Neural progenitor cell (in vitro differentiated cells): ENCODE measurements around the gene IQSEC1. TPM values are rescaled to one million over a fixed set of nuclear protein-coding genes. Genes with fewer than 3 reads are reported as not detected.

Source experiments
- DNase-seq: peaks from one replicate; pipeline ENCODE4 v3.0.0-alpha.2; 2016; ENCODE audit warnings: low spot score
- H2AFZ ChIP-seq: fragments of 200-600 bp; sonication (generic); replicated peaks from 2 replicates; pipeline ENCODE4 v1.6.1; 2016; ENCODE audit warnings: antibody characterized with exemption
- H3F3A ChIP-seq: fragments of 200-600 bp; sonication (generic); 2 replicates; pipeline ENCODE4 v1.6.1; 2016; ENCODE audit warnings: antibody characterized with exemption, low read depth
- H3K27ac ChIP-seq: fragments of 200-600 bp; sonication (generic); 2 replicates; pipeline ENCODE4 v1.5.1; 2016; ENCODE audit warnings: mild to moderate bottlenecking
- H3K27me3 ChIP-seq: fragments of 200-600 bp; sonication (generic); 2 replicates; pipeline ENCODE4 v1.6.1; 2016; ENCODE audit warnings: mild to moderate bottlenecking, moderate library complexity
- H3K36me3 ChIP-seq: fragments of 200-600 bp; sonication (generic); 2 replicates; pipeline ENCODE4 v1.5.1; 2016
- H3K4me1 ChIP-seq: fragments of 200-600 bp; sonication (generic); 2 replicates; pipeline ENCODE4 v1.6.1; 2016; ENCODE audit warnings: mixed run types
- H3K4me2 ChIP-seq: fragments of 200-600 bp; sonication (generic); 2 replicates; pipeline ENCODE4 v1.6.1; 2016
- H3K4me3 ChIP-seq: fragments of 200-600 bp; sonication (generic); 2 replicates; pipeline ENCODE4 v1.5.1; 2016
- H3K79me2 ChIP-seq: fragments of 200-600 bp; sonication (generic); 2 replicates; pipeline ENCODE4 v1.6.1; 2016; ENCODE audit warnings: low read depth
- H3K9ac ChIP-seq: fragments of 200-600 bp; sonication (generic); 2 replicates; pipeline ENCODE4 v1.6.1; 2016
- H3K9me3 ChIP-seq: fragments of 200-600 bp; sonication (generic); 2 replicates; pipeline ENCODE4 v1.5.1; 2016; ENCODE audit warnings: low read depth
- H4K20me1 ChIP-seq: fragments of 200-600 bp; sonication (generic); 2 replicates; pipeline ENCODE4 v1.6.1; 2016; ENCODE audit warnings: low read depth
- H3K27ac Mint-ChIP-seq: 3 replicates; pipeline ENCODE4 v1.8.0; 2021; ENCODE audit warnings: mixed read lengths
- H3K27me3 Mint-ChIP-seq: 2 replicates; pipeline ENCODE4 v1.8.0; 2022; ENCODE audit warnings: low read depth, mild to moderate bottlenecking, inconsistent platforms, moderate library complexity, mixed read lengths; ENCODE audit not compliant: insufficient read depth
- H3K36me3 Mint-ChIP-seq: 3 replicates; pipeline ENCODE4 v1.8.0; 2021; ENCODE audit warnings: mixed read lengths
- H3K4me1 Mint-ChIP-seq: 3 replicates; pipeline ENCODE4 v1.8.0; 2021; ENCODE audit warnings: mixed read lengths
- H3K4me3 Mint-ChIP-seq: 3 replicates; pipeline ENCODE4 v1.8.0; 2021; ENCODE audit warnings: mild to moderate bottlenecking, moderate library complexity, mixed read lengths
- H3K9me3 Mint-ChIP-seq: 3 replicates; pipeline ENCODE4 v1.8.0; 2020; ENCODE audit warnings: mixed read lengths
- CTCF ChIP-seq: fragments of 200-600 bp; sonication (generic); IDR thresholded peaks from 2 replicates; pipeline ENCODE4 v1.5.1; 2017; ENCODE audit warnings: antibody characterized with exemption, mild to moderate bottlenecking
- EZH2 ChIP-seq: fragments of 200-600 bp; sonication (generic); IDR thresholded peaks from 2 replicates; pipeline ENCODE4 v1.6.1; 2017; ENCODE audit warnings: antibody characterized with exemption, mild to moderate bottlenecking, moderate library complexity
- EZH2phosphoT487 ChIP-seq: fragments of 200-600 bp; sonication (generic); IDR thresholded peaks from 2 replicates; pipeline ENCODE4 v1.6.1; 2017; ENCODE audit warnings: antibody characterized with exemption
- total RNA-seq: library from RNA; depleted of rRNA; stranded (reverse); fragments of >200 nt; gene quantifications from 2 replicates; pipeline ENCODE4 v1.2.3, GENCODE V29; 2015; ENCODE audit warnings: low replicate concordance

IQSEC1 gene
- total RNA-seq, 1 donor from 2014 or later, result 8.9 TPM

- H3F3A ChIP-seq, result peaks cover 12% of the 10 kb centered on the region
- Mint-ChIP-seq H3K9me3 (no peaks in the 10 kb centered on the region), H3K4me3 (peak overlapping the region; percentile 34), H3K4me1 (peaks cover 60% of the 10 kb centered on the region), H3K36me3 (no peaks in the 10 kb centered on the region), H3K27ac (peak overlapping the region; percentile 10), H3K27me3 (peaks cover 7% of the 10 kb centered on the region)
- H3K4me3 ChIP-seq, result no peak overlapping the region
- H3K9ac ChIP-seq, result no peak overlapping the region
- H4K20me1 ChIP-seq, result peaks cover 10% of the 10 kb centered on the region
- H3K4me2 ChIP-seq, result peak overlapping the region; percentile 13
- no peaks in the 10 kb centered on the region for H3K27me3 ChIP-seq
- H3K79me2 ChIP-seq, result no peaks in the 10 kb centered on the region
- no peak for DNase-seq
- H3K36me3 ChIP-seq, result no peaks in the 10 kb centered on the region
- peaks cover 64% of the 10 kb centered on the region for H3K4me1 ChIP-seq
- H3K9me3 ChIP-seq, result no peaks in the 10 kb centered on the region
- no peak overlapping the region for H2AFZ ChIP-seq
- TF ChIP-seq EZH2phosphoT487, result no peak
- TF ChIP-seq EZH2, result no peak
- no peak for TF ChIP-seq CTCF
- H3K27ac ChIP-seq, result no peak overlapping the region
These were observed 57.0 kb downstream of the IQSEC1 start for GRCh38 chr3:13016083-13016720.

- Histone ChIP-seq H3K4me1 (peaks cover 63% of the 10 kb centered on the region), H3K9me3 (no peaks in the 10 kb centered on the region), H3K27me3 (no peaks in the 10 kb centered on the region), H3K79me2 (no peaks in the 10 kb centered on the region), H3K9ac (no peak overlapping the region), H3F3A (peaks cover 11% of the 10 kb centered on the region), H4K20me1 (peaks cover 16% of the 10 kb centered on the region), H3K4me2 (no peak overlapping the region), H3K4me3 (no peak overlapping the region), H3K36me3 (no peaks in the 10 kb centered on the region), H3K27ac (no peak overlapping the region), H2AFZ (no peak overlapping the region)
- no peaks in the 10 kb centered on the region for H3K36me3 Mint-ChIP-seq
- H3K9me3 Mint-ChIP-seq, result no peaks in the 10 kb centered on the region
- TF ChIP-seq EZH2phosphoT487 (no peak), CTCF (no peak), EZH2 (no peak)
- H3K27me3 Mint-ChIP-seq, result peaks cover 7% of the 10 kb centered on the region
- no peak for DNase-seq
- no peak overlapping the region for H3K4me3 Mint-ChIP-seq
- no peak overlapping the region for H3K27ac Mint-ChIP-seq
- H3K4me1 Mint-ChIP-seq, result peaks cover 60% of the 10 kb centered on the region
These were observed 57.7 kb downstream of the IQSEC1 start for GRCh38 chr3:13015286-13016082.

- TF ChIP-seq EZH2 (no peak), EZH2phosphoT487 (no peak), CTCF (no peak)
- Histone ChIP-seq H4K20me1 (peaks cover 16% of the 10 kb centered on the region), H3K27ac (no peak overlapping the region), H3K36me3 (no peaks in the 10 kb centered on the region), H3K4me1 (peaks cover 56% of the 10 kb centered on the region), H3K27me3 (no peaks in the 10 kb centered on the region), H3K4me3 (no peak overlapping the region), H3K9ac (no peak overlapping the region), H3K79me2 (no peaks in the 10 kb centered on the region), H2AFZ (no peak overlapping the region), H3F3A (peaks cover 11% of the 10 kb centered on the region), H3K9me3 (no peaks in the 10 kb centered on the region), H3K4me2 (no peak overlapping the region)
- Mint-ChIP-seq H3K4me3 (no peak overlapping the region), H3K9me3 (no peaks in the 10 kb centered on the region), H3K36me3 (no peaks in the 10 kb centered on the region), H3K27me3 (peaks cover 9% of the 10 kb centered on the region), H3K4me1 (peaks cover 60% of the 10 kb centered on the region), H3K27ac (no peak overlapping the region)
- no peak for DNase-seq
These were observed 58.4 kb downstream of the IQSEC1 start for GRCh38 chr3:13014755-13015285.
